ENCODE measurements around the gene CTNNBL1.

GRCh38 chr20:37807471-37808232, 113.8 kb downstream of the CTNNBL1 start:
- no peak for TF ChIP-seq CTCF (conservative IDR thresholded peaks at IDR 0.05; ENCODE audit: low read depth, low read length)
- no peak for TF ChIP-seq EZH2 (IDR thresholded peaks at IDR 0.05; ENCODE audit: low read length, unreplicated experiment)
- TF ChIP-seq EZH2phosphoT487 (IDR thresholded peaks at IDR 0.05; ENCODE audit: borderline replicate concordance, low read length): no peak
